ENCODE measurements around the gene ZNF320.
"Not testable (repeated sequence)": the region's sequence is repeated elsewhere in the genome, so short reads cannot be mapped to it uniquely, and the experiment has no call there.

Gene ZNF320

DNA sequence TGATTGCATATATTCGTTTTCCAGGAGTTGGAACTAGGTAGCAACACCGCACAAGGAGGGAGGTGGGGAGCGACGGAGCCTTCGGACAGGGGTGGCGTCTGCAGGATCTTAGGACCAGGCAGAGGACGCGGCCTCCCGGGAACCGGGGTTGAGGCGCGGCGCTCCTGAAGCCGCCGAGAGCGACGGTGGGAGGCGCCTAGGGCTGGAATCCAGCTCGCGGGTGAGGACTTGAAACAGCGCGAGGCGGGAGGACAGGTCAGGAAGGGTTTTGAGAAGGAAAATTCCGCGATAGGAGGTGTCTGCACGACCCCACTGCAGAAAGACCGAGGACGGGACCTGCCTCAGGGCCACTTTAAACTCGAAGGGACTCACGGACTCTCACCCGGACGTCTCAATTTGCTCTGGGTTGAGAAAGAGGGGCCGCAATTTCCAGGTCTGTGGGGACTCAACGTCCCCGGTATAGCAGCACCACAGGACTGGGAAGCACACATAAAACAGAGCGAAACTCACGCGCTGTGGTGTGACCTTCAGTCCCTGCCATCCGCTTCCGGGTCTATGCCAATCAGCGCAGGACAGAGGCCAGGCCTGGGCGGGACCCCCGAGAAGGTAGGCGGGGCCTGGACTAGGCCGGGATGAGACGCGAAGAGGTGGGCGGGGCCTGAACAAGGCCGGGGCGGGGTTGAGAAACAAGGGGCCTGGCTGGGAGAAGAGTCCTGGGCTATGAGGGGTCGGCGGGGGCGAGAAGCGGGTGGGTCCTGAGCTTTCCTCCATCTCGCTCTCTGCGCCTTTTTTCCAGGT, at the start of gene ZNF320:
TSS of gene ZNF320 (minus strand) at position 498 of the 798 bp plus-strand sequence. CDS start 7,380 bp downstream, outside the sequence.
- DNase-seq (ENCODE audit: low read depth in 2 of 3, low spot score in 1 of 3): peak; percentile 82 to 84 (median 83)

DNA sequence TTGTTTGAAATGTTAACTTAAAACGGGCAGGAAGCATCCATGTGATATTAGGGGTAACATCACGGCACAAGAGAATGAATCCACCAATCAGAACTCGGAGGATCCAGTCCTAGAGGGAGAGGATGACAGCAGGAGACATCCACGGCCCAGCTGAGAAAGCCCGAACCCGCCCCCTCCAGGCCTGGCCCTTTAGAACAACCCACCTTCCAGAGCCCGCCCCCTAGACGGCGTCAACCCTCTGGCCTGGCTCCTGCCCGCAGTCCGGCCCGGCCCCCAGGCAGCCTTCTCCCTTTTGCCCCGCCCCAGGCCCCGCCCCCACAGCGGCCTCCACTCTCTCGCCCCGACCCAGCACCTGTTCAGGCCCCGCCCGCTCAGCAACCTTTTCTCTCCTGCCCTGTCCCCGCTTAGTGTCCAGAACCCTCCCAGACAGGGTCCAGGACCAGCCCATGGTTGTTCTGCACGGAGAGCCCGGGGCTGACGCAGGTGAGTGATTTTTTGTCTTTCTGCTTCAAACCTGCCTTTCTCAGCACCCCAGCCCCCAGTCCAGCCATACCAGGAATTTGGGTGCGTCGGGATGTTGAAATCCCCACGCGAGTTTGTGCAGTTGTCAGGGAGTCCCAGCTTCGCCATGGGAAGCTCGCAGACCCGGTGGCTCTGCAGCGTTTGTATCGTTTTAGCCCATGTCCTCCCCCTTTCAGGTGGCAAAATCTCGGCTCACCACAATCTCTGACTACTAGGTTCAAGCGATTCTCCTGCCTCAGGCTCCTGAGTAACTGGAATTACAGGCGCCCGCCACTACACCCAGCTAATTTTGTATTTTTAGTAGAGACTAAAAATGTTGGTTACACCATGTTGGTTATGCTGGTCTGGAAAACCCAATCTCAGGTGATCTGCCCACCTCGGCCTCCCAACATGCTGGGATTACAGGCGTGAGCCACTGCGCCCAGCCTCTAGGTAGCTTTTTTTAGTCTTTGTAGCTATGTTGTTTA, 49.2 kb upstream of the ZNF320 start:
- DNase-seq (ENCODE audit: low read depth in 2 of 3, low spot score in 1 of 3): no peak

DNA sequence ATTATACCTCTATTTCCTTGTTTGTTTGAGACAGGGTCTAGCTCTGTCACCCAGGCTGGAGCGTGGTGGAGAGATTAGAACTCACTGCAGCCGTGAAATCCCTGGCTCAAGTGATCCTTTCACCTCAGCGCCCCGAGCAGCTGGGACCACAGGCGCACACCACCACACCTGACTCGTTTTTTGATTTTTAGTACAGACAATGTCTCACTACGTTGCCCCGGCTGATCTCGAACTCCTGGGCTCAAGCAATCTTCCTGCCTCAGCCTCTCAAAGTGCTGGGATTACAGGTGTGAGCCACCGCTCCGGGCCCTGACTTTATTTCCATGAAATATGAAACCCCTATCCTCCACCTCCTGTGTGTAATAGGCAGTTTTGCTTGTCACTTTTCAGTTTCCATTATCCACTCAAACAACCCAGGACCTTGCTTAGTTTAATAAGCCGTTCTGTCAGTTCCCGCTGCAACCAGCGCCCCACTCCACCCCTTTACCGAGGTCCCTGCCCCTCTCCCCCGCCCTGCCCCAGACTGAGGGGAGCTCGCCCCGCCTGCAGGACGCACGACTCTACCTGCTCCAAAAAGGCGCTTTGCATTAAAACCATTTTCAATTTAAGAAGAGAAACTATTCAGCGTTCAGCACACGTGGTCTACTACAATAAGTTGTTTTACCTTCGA, 48.4 kb upstream of the ZNF320 start:
- DNase-seq (ENCODE audit: low read depth in 2 of 3, low spot score in 1 of 3): no peak

DNA sequence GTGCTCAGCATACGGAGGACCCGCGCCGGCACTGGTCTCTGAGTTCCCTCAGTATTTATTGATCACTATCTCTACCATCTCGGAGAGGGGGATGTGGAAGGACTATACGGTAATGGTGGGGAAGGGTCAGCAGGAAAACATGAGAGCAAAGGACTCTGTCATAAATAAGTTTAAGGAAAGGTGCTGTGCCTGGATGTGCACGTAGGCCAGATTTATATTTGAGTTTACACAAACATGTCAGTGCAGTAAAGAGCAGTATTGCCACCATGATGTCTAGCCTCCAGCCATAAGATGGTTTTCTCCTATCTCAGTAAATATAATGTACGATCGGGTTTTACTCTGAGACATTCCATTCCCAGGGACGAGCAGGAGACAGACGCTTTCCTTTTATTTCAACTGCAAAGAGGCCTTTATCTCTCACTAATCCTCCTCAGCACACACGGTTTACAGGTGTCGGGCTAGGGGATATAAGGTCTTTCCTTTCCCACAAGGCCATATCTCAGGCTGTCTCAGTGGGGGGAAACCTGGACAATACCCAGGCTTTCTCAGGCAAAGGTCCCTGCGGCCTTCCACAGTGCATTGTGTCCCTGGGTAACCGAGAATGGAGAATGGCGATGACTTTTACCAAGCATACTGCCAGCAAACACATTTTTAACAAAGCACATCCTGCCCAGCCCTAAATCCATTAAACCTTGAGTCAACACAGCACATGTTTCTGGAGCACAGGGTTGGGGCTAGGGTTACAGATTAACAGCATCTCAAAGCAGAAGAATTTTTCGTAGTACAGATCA, 47.5 kb upstream of the ZNF320 start:
- not testable (repeated sequence) for DNase-seq (ENCODE audit: low read depth in 2 of 3, low spot score in 1 of 3)

DNA sequence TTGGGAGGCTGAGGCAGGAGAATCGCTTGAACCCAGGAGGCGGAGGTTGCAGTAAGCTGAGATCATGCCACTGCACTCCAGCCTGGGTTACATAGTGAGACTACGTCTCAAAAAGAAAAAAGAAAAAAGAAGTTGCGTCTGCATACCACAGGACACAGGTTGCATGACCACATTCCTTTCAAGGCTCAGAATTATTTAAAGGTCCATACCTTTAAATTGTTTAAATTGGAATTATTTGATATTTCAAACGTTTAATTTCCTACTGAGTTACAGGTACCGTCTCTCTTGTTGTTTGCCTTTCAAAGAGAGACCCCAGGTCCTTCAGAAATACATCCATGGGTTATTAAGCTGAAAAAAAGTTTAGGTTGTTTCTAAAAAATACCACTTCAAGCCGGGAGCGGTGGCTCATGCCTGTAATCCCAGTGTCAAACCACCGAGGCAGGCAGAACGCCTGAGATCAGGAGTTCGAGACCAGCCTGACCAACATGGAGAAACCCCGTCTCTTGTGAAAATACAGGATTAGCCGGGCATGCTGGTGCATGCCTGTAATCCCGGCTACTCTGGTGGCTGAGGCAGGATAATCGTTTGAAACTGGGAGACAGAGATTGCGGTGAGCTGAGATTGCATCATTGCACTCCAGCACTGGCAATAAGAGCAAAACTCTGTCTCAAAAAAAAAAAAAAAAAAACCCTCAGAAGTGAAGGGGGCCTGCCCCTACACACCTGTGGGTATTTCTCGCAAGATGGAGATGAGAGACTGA, 46.6 kb upstream of the ZNF320 start:
- no peak for DNase-seq (ENCODE audit: low read depth in 2 of 3, low spot score in 1 of 3)

DNA sequence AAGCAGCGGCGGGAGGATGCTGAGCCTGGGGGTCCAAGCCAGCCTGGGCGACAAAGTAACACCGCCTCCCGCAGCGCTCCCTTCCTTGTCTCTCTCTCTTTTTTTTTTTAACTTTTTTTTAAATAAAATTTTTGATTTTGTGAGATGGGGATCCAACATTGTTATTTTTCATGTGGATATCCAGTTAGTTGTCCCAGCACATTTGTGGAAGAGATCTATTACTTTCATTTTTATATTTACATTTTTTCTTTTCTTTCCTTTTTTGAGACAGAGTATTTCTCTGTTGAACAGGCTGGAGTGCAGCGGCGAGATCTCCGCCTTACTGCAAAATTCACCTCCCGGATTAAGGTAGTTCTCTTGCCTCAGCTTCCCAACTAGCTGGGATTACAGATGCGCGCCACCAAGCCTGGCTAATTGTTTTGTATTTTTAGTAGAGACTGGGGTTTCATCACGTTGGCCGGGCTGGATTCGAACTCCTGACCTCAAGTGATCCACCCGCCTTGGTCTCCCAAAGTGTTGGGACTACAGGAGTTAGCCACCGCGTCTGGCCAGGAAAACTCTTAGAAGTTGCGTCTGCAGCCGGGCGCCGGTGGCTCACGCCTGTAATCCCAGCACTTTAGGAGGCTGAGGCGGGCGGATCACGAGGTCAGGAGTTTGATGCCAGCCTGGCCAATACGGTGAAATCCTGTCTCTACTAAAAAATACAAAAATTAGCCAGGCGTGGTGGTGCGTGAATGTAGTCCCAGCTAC, 45.9 kb upstream of the ZNF320 start:
- DNase-seq (ENCODE audit: low read depth in 2 of 3, low spot score in 1 of 3): no peak

DNA sequence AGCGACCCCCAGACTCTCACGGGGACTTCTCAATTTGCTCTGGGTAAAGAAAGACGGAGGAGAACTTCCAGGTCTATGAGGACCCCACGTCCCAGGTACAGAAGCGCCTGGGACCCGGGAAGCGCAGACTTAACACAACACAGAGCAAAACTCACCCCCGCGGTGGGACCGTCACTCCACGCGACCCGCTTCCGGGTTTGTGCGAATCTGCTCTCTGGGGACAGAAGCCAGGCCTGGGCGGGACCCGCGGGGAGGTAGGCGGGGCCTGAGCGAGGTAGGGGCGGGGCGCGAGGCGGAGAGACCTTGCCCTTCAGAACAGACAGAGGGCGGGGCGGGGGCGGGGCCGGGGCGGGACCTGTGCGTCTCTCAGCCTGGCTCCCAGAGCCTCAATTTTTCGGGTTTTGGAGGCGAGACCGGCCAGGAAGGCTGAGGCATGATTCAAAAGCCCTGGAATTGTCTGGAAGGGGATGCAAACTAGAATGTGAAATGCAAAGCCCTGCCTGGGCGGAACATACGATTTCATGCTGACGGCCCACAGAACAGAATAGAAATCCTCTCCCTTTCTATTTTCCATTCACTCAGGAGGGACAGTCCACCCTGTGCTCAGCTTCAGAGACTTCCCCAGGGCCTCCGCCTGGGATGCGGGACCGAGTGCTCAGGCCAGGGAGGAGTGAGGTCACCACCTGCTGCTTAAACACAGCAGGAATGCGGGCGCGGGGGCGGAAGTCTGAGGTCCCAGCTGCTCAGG, 45.1 kb upstream of the ZNF320 start:
- DNase-seq (ENCODE audit: low read depth in 2 of 3, low spot score in 1 of 3): peak; percentile 83 to 94 (median 89)

DNA sequence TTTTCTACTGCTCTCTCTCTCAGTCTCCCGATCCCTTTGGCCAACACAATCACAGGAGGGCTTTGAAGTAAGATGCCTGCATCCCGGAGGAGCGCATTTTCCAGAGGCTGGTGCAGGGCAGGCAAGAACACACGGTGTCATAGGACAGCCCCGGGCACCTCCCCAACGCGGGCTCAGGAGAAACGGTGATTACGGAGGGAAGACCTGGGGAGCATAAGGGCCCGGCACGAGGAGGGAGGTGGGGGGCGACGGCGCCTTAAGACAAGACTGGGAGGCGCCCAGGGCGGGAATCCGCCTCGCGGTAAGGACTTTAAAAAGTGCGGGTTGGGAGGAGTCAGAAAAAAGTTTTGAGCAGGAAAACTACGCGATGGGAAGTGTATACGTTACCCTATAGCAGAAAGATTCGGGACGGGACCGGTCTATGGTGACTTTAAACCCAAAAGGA, 44.5 kb upstream of the ZNF320 start:
- no peak for DNase-seq (ENCODE audit: low read depth in 2 of 3, low spot score in 1 of 3)

DNA sequence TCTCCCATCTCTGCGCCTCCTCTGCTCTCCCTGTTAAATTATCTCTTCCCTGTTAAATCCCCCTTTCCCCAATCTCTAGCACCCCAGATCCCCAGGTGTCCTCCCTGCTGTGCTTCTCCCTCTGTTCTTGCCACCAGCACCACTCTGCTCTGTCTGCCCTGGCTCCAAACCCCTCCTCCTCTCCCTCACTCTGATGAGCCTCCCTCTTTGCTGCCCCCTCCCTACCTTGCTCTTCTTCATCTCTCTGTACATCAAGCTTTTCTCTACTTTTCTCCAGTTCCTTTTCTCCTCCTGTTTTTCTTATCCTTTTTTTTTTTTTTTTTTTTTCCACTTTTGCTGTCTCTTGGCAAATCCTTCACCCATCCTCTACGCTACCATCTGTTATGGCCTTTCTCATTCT, 44.1 kb upstream of the ZNF320 start:
- not testable (repeated sequence) for DNase-seq (ENCODE audit: low read depth in 2 of 3, low spot score in 1 of 3)

DNA sequence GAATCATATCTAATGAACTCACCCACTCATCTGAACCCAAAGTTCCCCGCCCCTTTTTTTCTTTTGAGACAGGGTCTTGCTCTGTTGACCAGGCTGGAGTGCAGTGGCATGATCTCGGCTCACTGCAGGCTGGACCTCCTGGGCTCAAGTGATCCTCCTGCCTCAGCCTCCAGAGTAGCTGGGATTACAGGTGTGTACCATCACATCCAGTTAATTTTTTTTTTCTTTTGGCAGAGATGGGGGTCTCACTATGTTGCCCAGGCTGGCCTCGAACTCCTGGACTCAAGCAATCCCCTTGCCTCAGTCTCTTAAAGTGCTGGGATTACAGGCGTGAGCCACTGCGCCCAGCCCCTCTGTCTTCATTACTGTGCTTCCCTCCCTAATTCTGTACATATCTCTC, 43.5 kb upstream of the ZNF320 start:
- not testable (repeated sequence) for DNase-seq (ENCODE audit: low read depth in 2 of 3, low spot score in 1 of 3)

DNA sequence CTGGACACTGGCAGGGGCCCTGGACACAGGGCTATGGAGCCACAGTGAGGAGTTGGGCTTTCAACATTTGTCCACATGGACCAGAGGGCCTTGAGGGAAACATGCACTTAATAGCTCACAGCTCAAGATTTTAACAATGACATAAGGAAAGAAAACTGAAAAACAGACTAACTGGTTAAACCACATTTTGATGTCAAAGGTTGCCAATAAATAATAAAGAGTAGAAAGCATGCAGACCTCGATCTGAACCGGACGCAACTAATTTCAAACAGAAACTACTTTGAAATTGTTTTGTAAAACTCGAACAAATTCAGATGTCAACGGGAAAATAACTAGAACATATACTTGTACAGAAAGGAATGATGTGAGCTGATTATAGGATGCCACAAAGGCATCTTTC, 41.3 kb upstream of the ZNF320 start:
- no peak for DNase-seq (ENCODE audit: low read depth in 2 of 3, low spot score in 1 of 3)

DNA sequence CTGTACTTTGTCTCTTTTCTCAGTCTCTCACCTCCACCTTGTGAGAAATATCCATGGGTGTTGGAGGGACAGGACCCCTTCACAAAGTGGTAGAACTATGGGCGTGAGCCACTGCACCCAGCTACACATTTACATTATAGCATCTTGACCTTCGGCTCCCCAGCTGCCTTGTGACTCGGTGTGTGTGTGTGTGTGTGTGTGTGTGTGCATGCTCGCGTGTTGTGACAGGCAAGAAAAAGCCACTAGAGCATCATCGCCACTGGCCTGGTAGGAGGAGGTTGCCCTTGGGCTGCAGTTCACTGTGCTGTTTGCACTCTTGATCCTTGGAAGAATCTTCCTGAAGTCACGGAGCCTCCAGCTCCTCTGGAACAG, 39.5 kb upstream of the ZNF320 start:
- no peak for DNase-seq (ENCODE audit: low read depth in 2 of 3, low spot score in 1 of 3)

DNA sequence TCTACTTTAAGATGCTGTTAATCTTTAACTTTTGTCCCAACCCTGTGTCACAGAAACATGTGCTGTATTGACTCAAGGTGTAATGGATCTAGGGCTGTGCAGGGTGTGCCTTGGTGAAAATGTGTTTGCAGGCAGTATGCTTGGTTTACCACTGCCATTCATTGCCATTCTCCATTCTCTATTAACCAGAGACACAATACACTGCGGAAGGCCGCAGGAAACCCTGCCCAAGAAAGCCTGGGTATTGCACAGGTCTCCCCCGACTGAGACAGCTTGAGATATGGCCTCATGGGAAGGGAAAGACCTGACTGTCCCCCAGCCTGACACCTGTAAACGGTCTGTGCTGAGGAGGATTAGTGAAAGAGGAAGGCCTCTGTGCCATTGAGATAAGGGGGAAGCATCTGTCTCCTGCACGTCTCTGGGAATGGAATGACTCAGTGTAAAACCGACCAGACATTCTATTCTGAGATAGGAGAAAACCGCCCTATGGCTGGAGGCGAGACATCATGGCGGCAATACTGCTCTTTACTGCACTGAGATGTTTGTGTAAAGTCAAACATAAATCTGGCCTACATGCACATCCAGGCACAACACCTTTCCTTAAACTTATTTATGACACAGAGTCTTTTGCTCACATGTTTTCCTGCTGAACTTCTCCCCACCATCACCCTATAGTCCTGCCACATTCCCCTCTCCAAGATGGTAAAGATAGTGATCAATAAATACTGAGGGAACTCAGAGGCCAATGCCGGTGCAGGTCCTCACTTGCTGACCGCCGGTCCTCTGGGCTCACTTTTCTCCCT, 38.9 kb upstream of the ZNF320 start:
- no peak for DNase-seq (ENCODE audit: low read depth in 2 of 3, low spot score in 1 of 3)

DNA sequence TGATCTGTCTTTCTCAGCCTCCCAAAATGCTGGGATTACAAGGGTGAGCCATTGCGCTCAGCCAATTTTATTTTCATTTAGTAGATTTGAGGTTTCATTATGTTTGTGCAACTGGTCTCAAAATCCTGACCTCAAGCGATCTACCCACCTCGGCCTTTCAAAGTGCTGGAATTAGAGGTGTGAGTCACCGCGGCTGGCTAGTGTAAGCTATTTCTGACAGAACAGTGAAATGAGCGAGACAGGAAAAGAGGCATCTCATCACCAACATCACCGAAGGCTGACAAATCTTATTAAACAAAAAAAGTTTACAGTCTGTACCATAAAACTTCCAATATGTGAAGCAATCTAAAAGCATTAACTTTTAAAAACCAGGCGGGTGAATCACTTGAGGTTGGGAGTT, 38.0 kb upstream of the ZNF320 start:
- no peak for DNase-seq (ENCODE audit: low read depth in 2 of 3, low spot score in 1 of 3)

DNA sequence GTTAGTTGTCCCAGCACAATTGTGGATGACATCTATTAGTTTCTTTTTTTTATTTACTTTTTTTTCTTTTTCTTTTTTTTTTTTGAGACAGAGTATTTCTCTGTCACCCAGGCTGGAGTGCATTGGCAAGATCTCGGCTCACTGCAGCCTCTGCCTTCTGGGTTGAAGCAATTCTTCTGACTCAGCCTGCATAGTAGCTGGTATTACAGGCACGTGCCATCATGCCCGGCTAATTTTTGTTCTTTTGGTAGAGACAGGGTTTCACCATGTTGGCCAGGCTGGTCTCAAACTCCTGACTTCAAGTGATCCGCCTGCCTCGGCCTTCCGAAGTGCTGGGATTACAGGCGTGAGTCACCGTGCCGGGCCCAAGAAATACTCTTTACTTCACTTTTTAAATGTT, 27.2 kb upstream of the ZNF320 start:
- not testable (repeated sequence) for DNase-seq (ENCODE audit: low read depth in 2 of 3, low spot score in 1 of 3)

DNA sequence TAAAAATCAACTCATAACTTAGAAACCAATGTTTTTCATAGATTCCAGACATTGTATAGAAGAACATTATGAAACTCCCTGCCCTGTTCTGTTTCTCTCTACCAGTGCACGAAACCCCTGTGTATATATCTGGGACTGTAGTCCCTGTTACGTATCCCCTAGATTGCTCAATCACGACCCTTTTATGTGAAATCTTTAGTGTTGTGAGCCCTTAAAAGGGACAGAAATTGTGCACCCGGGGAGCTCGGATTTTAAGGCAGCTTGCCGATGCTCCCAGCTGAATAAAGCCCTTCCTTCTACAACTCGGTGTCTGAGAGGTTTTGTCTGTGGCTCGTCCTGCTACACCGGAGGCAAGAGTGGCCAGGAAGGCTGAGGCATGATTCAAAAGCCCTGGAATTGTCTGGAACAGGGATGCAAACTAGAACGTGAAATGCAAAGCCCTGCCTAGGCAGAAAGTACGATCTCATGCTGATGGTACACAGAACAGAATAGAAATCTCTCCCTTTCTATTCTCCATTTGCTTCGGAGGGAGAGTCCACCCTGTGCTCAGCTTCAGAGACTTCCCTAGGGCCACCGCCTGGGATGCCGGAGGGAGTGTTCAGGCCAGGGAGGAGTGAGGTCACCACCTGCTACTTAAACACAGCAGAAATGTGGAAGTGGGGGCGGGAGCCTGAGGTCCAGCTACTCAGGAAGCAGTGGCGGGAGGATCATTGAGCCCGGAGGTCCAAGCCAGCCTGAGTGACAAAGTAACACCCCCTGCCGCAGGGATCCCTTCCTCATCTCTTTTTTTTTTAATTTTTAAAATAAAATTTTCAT, 26.6 kb upstream of the ZNF320 start:
- DNase-seq (ENCODE audit: low read depth in 2 of 3, low spot score in 1 of 3): no peak
